NB4 (cell line): Measurements from ENCODE around the gene KLHL22.

ENCODE experiments used
- CTCF ChIP-seq: IDR thresholded peaks from one replicate; pipeline ENCODE4 v1.5.1; 2012; ENCODE audit warnings: low read depth, low read length
- POLR2A ChIP-seq: IDR thresholded peaks from 2 replicates; pipeline ENCODE4 v1.6.1; 2011; ENCODE audit warnings: mild to moderate bottlenecking; ENCODE audit not compliant: insufficient read length; ENCODE audit errors: extremely low read depth

- TF ChIP-seq POLR2A (no peak), CTCF (no peak)
Observed at GRCh38 chr22:20497426-20497825, 1.8 kb upstream of the KLHL22 start.
